Activated naive CD4-positive, alpha-beta T cell treated with anti-CD3 and anti-CD28 coated beads, Interleukin-2, amount 50 U/mL, for 24 hours (primary cell): ENCODE results near the gene POLL.
"Not testable (repeated sequence)": the region's sequence is repeated elsewhere in the genome, so short reads cannot be mapped to it uniquely, and the experiment has no call there.

Experiments used
- H3K27ac Mint-ChIP-seq: one replicate; pipeline ENCODE4 v1.8.0; 2021; ENCODE audit warnings: mild to moderate bottlenecking, mixed read lengths
- H3K27me3 Mint-ChIP-seq: one replicate; pipeline ENCODE4 v1.8.0; 2021; ENCODE audit warnings: mixed read lengths
- H3K36me3 Mint-ChIP-seq: one replicate; pipeline ENCODE4 v1.8.0; 2021; ENCODE audit warnings: mixed read lengths
- H3K4me1 Mint-ChIP-seq: one replicate; pipeline ENCODE4 v1.8.0; 2021; ENCODE audit warnings: mixed read lengths
- H3K4me3 Mint-ChIP-seq: one replicate; pipeline ENCODE4 v1.8.0; 2021; ENCODE audit warnings: mild to moderate bottlenecking, mixed read lengths
- H3K9me3 Mint-ChIP-seq: one replicate; pipeline ENCODE4 v1.8.0; 2021; ENCODE audit warnings: mixed read lengths

POLL gene

DNA sequence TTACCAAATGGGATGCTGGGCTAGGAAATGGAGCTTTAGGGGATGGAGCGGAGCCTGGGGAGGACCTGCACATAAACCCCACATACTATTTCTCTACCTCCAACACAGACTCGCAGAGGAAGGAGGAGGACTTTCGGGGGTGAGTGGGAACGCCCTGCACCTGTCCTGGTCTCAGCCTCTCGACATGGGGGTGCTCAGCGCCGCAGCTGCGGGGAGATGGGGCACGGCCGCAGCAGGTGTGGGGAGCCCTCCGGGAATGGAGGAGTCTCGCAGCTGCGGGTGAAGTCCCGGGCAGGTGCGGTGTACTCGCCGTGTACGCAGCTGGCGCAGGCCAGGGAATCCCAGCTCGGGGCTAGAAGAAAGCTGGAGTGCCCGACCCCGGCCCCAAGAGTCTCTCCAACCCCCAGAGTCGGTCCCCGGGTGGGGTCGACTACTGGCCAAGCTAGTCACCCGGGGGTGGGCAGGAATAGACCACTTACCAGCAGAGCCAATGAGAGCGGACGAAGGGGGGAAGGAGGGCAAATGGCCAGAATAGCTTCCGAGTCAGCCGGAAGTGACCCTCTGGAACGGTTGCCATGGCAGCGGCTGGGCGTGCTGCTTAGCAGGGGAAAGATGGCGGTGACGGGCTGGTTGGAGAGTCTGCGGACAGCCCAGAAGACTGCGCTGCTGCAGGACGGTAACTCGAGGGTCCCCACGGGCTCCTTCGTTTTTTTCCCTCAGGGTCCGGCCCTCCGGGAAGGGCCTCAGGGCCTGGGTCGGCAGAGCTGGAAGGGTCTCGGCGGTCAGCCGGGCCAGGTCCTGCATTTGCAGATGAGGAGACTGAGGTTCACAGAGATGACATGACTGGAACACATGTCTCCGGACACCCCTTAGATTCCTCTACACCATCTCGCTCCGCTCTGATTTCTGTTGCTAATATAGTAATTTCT, at the start of gene POLL, which contains the start of gene DPCD:
TSS of gene POLL (minus strand) at position 533 of the 929 bp plus-strand sequence. CDS start 897 bp downstream, outside the sequence.
TSS of gene DPCD (plus strand) at position 597 of the 929 bp plus-strand sequence. CDS start at position 613, 16 bp downstream.
- Mint-ChIP-seq H3K27me3 (no peaks in the 10 kb centered on the region), H3K4me1 (peaks cover 31% of the 10 kb centered on the region), H3K27ac (peak within 1 kb of the TSS; percentile 89), H3K4me3 (peak within 1 kb of the TSS; percentile 95), H3K9me3 (no peaks in the 10 kb centered on the region), H3K36me3 (no peaks in the 10 kb centered on the region)

DNA sequence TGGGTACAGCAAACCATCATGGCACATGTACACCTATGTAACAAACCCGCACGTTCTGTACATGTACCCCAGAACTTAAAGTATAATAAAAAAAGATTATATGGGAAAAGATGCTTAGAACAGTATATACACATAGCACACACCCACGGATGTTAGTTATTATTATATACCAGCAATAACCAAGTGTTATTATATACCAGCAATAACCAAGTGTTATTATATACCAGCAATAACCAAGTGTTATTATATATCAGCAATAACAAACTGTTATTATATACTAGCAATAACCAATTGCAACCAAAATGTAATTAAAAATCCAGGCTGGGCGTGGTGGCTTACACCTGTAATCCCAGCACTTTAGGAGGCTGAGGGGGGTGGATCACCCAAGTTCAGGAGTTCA, 45.5 kb upstream of the POLL start:
- H3K4me1 Mint-ChIP-seq, result peaks cover 32% of the 10 kb centered on the region
- not testable (repeated sequence) for H3K27me3 Mint-ChIP-seq, H3K4me3 Mint-ChIP-seq, H3K36me3 Mint-ChIP-seq, H3K9me3 Mint-ChIP-seq, H3K27ac Mint-ChIP-seq

- H3K4me1 Mint-ChIP-seq, result peaks cover 35% of the 10 kb centered on the region
- H3K9me3 Mint-ChIP-seq, result no peaks in the 10 kb centered on the region
- no peaks in the 10 kb centered on the region for H3K27me3 Mint-ChIP-seq
- H3K27ac Mint-ChIP-seq, result no peak overlapping the region
- no peak overlapping the region for H3K4me3 Mint-ChIP-seq
- peaks cover 6% of the 10 kb centered on the region for H3K36me3 Mint-ChIP-seq
Measured at GRCh38 chr10:101631821-101632475, 43.9 kb upstream of the POLL start.

- Mint-ChIP-seq H3K36me3 (peaks cover 8% of the 10 kb centered on the region), H3K27ac (no peak overlapping the region), H3K4me1 (peaks cover 35% of the 10 kb centered on the region), H3K27me3 (no peaks in the 10 kb centered on the region), H3K9me3 (no peaks in the 10 kb centered on the region), H3K4me3 (no peak overlapping the region)
Measured at GRCh38 chr10:101630633-101630920, 42.5 kb upstream of the POLL start.

- no peaks in the 10 kb centered on the region for H3K9me3 Mint-ChIP-seq
Measured at GRCh38 chr10:101629837-101630632, 42.0 kb upstream of the POLL start.

GRCh38 chr10:101625821-101626412, 37.9 kb upstream of the POLL start:
- no peak overlapping the region for H3K4me3 Mint-ChIP-seq
- H3K36me3 Mint-ChIP-seq, result peaks cover 17% of the 10 kb centered on the region
- no peaks in the 10 kb centered on the region for H3K9me3 Mint-ChIP-seq
- peaks cover 10% of the 10 kb centered on the region for H3K4me1 Mint-ChIP-seq
- H3K27ac Mint-ChIP-seq, result peak overlapping the region; percentile 53
- no peaks in the 10 kb centered on the region for H3K27me3 Mint-ChIP-seq

More at GRCh38 chr10:101629837-101630632, 42.0 kb upstream of the POLL start:
- H3K4me1 Mint-ChIP-seq, result peaks cover 35% of the 10 kb centered on the region
- no peaks in the 10 kb centered on the region for H3K27me3 Mint-ChIP-seq
- no peak overlapping the region for H3K4me3 Mint-ChIP-seq
- no peak overlapping the region for H3K27ac Mint-ChIP-seq
- H3K36me3 Mint-ChIP-seq, result peaks cover 9% of the 10 kb centered on the region

GRCh38 chr10:101624526-101625102, 36.6 kb upstream of the POLL start:
- H3K4me3 Mint-ChIP-seq, result no peak overlapping the region
- H3K27ac Mint-ChIP-seq, result peak overlapping the region; percentile 17
- no peaks in the 10 kb centered on the region for H3K9me3 Mint-ChIP-seq
- H3K27me3 Mint-ChIP-seq, result no peaks in the 10 kb centered on the region
- H3K4me1 Mint-ChIP-seq, result peaks cover 3% of the 10 kb centered on the region
- H3K36me3 Mint-ChIP-seq, result peaks cover 17% of the 10 kb centered on the region

DNA sequence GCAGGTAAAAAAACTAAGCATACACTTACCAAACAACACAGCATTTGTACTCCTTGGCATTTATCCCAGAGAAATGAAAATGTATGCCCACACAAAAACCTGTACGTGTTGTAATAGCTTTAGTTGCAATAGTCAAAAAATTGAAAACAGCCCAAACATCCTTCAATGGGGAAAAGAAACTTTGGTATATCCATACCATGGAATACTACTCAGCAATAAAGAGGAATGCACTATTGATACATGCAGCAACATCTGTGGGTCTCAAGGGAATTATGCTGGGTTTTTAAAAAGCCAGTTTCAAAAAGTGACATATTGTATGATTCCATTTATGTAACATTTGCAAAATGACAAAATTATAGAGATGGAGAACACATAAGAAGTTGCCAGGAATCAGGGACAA, 35.5 kb upstream of the POLL start:
- Mint-ChIP-seq H3K4me1 (peaks cover 3% of the 10 kb centered on the region), H3K27me3 (no peaks in the 10 kb centered on the region), H3K9me3 (no peaks in the 10 kb centered on the region), H3K4me3 (no peak overlapping the region), H3K36me3 (peaks cover 17% of the 10 kb centered on the region), H3K27ac (peak overlapping the region; percentile 33)

DNA sequence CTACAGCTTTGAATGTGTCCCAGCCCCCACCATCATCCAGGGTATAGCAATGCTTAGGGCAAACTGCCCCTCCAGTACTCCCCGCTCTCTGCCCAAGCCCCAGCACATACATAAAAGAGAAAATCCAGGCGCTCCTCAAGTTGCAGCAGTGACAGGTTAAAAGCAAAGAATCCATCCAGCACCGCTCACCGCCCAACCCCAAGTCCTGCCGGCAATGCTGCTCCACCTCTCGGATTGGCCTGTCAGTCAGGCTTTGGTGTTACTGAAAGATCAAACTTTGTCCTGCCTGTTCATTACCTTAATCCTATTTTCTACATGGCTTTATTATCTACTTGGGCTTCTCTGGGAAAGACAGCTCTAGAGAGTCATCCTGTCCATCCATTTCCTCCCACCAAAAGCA, 31.9 kb upstream of the POLL start:
- H3K9me3 Mint-ChIP-seq, result no peaks in the 10 kb centered on the region
- H3K27ac Mint-ChIP-seq, result no peak overlapping the region
- no peaks in the 10 kb centered on the region for H3K4me1 Mint-ChIP-seq
- H3K36me3 Mint-ChIP-seq, result peaks cover 11% of the 10 kb centered on the region
- H3K27me3 Mint-ChIP-seq, result no peaks in the 10 kb centered on the region
- H3K4me3 Mint-ChIP-seq, result no peak overlapping the region

DNA sequence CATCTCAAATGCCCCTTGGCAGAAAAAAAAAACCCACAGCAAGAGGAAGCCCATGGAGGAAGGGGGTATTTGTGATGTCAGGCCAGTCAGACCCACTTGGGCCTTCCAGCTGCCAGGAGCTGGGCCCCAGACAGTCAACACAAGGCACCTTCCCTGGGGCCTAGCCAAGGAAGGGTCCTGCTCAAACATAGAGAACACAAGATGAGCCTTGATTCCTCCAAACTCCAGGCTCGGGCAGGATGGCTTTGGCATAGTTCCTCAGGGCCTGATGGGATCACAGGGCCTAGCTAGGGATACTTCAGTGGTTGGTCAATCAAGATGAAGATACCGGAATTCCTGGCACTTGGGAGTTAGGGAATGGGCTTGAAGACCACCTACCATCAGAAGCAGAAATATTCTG, 30.8 kb upstream of the POLL start:
- no peaks in the 10 kb centered on the region for H3K4me1 Mint-ChIP-seq
- no peaks in the 10 kb centered on the region for H3K9me3 Mint-ChIP-seq
- peaks cover 9% of the 10 kb centered on the region for H3K36me3 Mint-ChIP-seq
- no peak overlapping the region for H3K27ac Mint-ChIP-seq
- no peak overlapping the region for H3K4me3 Mint-ChIP-seq
- H3K27me3 Mint-ChIP-seq, result no peaks in the 10 kb centered on the region

GRCh38 chr10:101617824-101618568, 29.9 kb upstream of the POLL start:
- Mint-ChIP-seq H3K4me3 (no peak overlapping the region), H3K4me1 (no peaks in the 10 kb centered on the region), H3K27me3 (no peaks in the 10 kb centered on the region), H3K9me3 (no peaks in the 10 kb centered on the region), H3K36me3 (peaks cover 6% of the 10 kb centered on the region), H3K27ac (peak overlapping the region; percentile 23)

DNA sequence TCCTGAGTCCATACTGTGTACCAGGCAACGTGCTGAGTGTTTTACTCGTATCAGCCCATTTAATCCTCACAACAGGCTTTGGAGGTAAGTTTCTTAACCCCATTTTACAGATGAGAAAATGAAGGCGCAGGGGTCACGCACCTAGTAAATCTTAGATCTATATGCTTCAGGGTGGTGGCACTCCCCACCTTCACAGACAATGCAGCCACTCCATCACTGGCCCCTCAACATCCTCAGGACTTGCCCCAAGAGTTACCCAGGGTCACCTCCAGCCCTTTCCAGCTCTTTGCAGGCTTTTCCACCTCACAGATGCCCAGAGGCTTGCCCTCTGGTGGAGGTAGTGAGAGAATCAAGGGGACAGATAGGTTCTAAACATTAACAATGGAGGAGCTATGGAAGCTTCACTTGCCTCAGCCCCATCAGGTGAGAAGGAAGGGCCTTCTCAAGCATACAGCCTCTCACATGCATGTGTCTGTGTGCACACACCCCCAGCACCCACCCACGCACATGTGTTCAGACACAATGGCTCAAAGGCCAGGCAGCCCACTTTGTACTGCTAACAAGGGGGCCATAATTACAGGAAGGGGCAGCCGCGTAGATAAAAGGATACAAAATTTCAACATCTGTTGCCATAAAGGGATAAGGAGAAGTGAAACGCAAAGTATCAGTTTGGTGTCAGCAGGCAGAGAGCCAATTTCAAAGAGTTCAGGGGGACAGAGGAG, 29.2 kb upstream of the POLL start:
- Mint-ChIP-seq H3K4me1 (no peaks in the 10 kb centered on the region), H3K36me3 (peaks cover 6% of the 10 kb centered on the region), H3K27ac (peak overlapping the region; percentile 23), H3K4me3 (no peak overlapping the region), H3K9me3 (no peaks in the 10 kb centered on the region), H3K27me3 (no peaks in the 10 kb centered on the region)

DNA sequence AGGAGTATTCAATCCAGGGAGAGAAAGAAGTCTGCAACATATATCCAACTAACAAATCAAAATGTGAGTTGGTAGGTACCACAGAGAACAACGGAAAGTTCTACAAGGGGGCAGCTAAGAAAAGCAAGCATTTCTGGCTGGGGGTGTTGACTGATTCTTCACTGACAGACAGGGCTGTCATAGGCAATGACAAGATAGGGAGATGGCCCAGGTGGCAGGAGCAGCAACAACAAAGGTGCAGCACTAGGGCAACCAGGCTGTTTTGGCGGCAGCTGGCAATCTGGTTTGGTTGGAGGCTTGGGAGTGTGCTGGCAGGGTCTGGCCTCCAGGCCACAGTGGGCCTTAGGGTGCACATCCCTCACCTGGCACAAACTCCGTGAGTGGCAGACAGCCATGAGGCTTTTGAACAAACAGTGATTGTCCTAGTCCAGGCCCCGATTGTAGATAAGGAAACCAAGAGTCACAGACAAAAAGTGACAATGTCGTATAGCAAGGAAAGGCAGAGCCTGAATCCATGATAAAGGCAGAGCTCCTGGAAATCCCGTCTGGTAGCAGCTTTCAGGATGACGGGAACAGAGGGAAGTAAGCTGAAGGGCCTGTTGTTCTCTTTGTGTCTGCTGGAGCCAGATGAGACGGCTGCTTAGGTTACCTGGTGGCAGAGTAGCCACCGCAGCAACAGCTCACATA, 28.5 kb upstream of the POLL start:
- Mint-ChIP-seq H3K9me3 (no peaks in the 10 kb centered on the region), H3K4me1 (peaks cover 2% of the 10 kb centered on the region), H3K36me3 (peaks cover 2% of the 10 kb centered on the region)

More for the DNA sequence above, 28.5 kb upstream of the POLL start:
- no peak overlapping the region for H3K4me3 Mint-ChIP-seq
- H3K27me3 Mint-ChIP-seq, result no peaks in the 10 kb centered on the region
- no peak overlapping the region for H3K27ac Mint-ChIP-seq
